ENCODE measurements around the gene TP53I13.
"Not testable (repeated sequence)": the region's sequence is repeated elsewhere in the genome, so short reads cannot be mapped to it uniquely, and the experiment has no call there.

Gene TP53I13
- 33.3 to 78.6 reads per million in 2 experiments for total RNA-seq

- DNase-seq (ENCODE audit: low read depth) = peak; percentile 80
These were observed at the start of gene TP53I13 for GRCh38 chr17:29568331-29569244. Gene TP53I13, plus strand, starts transcription at chr17:29568701. Its CDS starts 58 bp downstream, at chr17:29568759.

- DNase-seq (ENCODE audit: low read depth) = no peak
These were observed 43.8 kb upstream of the TP53I13 start for GRCh38 chr17:29524692-29525091.

DNA sequence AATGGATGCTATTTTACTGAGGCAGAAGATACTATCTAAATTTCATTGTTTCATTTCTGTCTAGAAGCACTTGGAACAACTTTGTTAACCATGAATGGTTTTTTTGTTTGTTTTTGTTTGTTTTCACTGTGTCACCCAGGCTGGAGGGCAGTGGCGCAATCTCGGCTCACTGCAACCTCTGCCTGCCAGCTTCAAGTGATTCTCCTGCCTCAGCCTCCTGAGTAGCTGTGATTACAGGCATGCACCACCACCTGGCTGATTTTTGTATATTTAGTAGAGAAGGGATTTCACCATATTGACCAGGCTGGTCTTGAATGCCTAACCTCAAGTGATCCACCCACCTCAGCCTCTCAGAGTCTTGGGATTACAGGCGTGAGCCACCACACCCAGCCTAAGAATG, 42.2 kb upstream of the TP53I13 start:
- DNase-seq (ENCODE audit: low read depth) = no peak

DNA sequence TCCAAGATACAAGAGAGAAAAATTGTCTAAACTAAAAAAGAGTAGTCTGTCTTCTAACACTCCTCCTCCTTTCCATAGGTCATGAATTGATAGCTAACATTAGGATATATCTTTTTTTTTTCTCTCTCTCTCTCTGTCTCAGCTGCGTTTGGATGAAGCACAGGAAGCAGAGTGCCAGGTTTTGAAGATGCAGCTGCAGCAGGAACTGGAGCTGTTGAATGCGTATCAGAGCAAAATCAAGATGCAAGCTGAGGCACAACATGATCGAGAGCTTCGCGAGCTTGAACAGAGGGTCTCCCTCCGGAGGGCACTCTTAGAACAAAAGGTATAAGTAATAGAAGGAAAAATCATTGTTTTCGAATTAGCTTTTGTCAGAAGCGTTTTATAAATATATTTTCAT, 34.5 kb upstream of the TP53I13 start:
- DNase-seq (ENCODE audit: low read depth) = no peak

- no peak for DNase-seq (ENCODE audit: low read depth)
These were observed 24.4 kb upstream of the TP53I13 start for GRCh38 chr17:29544066-29544465.

DNA sequence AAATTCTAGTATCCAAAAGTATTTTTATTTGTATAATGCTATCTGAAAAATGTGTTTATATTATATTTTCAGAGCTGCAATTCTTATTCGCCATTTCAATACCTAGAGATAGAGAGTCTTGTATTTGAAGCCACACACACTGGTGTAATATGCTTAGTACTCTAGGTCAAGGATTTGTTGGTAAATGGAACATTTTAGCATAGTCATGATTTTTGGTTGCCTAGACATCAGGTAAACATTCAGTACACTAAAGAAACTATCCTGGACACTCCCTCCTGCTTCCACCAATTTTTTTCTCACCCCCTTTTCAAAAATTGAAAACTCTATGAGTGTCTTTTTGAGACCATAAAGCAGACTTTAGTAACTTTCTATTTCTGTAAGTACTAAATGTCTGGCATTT, 22.4 kb upstream of the TP53I13 start:
- no peak for DNase-seq (ENCODE audit: low read depth)

GRCh38 chr17:29546830-29547229, 21.7 kb upstream of the TP53I13 start:
- DNase-seq (ENCODE audit: low read depth) = no peak

- DNase-seq (ENCODE audit: low read depth) = no peak
These were observed 19.2 kb upstream of the TP53I13 start for GRCh38 chr17:29549177-29549923.

DNA sequence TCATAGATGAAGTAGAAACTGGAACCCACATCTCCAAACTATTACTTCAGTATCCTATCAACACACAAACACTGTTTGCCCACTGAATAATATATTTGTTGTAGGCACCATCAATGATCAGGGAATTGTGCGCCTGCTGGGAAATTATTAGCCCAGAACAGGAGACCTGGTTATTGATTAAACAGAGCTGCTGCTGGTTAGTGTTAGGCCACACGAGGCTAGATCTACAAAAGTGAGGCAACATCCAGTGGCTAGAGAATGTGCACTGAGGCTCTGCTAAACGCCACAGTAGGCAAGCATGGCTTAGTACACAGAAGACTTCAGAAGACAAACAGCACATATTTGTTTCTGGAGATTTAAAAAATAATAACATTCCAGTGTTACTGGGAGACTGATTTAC, 12.7 kb upstream of the TP53I13 start:
- DNase-seq (ENCODE audit: low read depth) = no peak

DNA sequence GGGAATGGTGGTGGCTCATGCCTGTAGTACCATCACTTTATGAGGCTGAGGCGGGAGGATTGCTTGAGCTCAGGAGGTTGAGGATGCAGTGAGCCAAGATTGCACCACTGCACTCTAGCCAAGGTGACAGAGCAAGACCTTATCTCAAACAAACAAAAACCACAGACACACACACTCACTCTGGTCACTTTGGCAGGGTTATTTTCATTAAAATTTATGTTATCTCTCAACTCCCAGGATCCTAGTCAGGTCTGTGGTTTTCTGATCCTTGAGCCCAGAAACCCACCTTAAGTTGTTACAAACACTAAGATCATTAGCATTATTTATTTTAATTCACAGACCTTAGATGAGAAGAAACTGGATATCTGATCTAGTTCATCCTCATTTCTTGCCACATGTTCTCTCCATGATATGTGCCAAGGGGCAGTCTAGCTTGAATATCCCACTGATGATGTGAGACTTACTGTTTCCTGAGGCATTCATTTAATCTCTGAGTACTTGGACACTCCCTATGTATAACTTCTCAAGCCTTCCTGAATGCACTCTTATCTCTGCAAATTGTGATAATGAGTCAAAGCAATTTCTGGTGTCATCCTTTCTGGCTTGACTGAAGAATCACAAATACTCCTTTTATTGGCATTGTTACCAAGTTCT, 11.3 kb upstream of the TP53I13 start:
- no peak for DNase-seq (ENCODE audit: low read depth)

GRCh38 chr17:29557739-29558116, 10.8 kb upstream of the TP53I13 start:
- DNase-seq (ENCODE audit: low read depth) = no peak

DNA sequence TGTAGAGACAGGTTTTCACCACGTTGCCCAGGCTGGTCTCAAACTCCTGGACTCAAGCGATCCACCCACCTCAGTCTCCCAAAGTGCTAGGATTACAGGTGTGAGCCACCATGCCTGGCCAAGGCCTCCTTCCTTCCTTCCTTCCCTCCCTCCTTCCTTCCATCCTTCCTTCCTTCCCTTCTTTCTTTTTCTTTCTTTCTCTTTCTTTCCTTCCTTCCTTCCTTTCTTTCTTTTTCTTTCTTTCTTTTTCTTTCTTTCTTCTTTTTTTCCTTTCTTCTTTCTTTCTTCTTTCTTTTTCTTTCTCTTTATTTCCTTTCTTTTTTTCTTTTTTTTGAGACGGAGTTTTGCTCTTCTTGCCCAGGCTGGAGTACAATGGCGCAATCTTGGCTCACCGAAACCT, 10.4 kb upstream of the TP53I13 start:
- DNase-seq (ENCODE audit: low read depth) = not testable (repeated sequence)

DNA sequence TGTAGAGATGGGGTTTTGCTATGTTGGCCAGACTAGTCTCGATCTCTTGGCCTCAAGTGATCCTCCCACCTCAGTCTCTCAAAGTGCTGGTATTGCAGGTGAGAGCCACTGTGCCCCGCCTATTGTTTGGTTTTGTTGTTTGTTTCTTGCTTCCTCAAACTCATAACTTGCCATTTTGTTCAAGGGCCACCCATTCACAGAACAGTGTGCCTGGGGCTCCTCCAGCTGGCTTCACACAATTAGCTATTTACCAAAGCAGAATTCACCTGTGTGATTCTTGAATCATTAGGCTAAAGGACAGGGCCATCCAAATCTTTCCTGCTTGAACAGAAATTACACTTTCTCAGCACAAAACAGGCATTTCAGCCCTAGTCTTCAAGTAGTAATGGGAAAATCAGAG, 8.9 kb upstream of the TP53I13 start:
- DNase-seq (ENCODE audit: low read depth) = no peak

GRCh38 chr17:29560316-29560715, 8.2 kb upstream of the TP53I13 start:
- no peak for DNase-seq (ENCODE audit: low read depth)

DNA sequence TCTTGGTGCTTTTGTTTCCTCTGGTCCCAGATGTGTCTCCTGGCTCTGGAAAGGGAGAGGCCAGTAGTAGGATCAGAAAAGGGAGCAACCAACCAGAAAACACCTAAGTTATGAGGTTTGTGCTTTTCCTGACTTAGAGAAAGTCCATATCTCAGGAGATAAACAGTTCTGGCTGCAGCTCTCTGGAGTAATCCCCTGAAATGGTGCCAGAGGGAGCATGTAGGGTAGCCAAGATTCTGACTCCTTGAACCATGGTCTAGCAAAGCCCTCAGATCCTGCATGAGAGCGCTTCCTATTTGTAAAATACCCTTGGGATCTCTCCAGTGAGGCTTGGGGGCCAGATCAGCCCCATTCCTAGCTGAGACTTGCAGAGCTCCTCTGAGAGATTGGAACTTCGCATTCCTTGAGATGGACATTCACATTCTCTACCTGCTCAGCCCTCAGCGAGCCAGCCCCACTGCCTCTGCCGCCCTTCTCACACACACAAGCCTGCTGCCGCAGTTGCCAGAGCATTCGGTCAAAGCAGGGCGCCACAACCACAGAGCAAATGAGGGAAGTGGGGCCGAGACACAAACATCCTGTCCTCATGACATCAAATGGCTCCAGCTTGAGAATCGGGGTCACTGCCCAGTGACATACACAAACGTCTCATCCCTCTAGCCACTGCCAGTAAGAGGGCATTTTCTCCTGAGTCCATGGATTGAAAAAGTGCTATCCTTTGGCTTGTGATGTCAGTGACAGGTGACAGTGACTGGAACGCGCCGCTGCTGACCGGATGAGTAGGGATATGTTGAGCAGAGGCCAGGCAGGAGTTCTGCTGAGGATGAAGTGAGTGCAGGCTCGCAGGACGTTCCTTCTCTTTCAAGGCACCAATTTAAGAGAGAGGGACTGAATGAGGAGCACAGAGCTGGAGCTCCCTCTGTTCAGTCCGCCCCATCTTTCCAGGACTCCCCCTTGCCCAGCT, 6.7 kb upstream of the TP53I13 start:
- DNase-seq (ENCODE audit: low read depth) = no peak

- DNase-seq (ENCODE audit: low read depth) = no peak
These were observed 5.9 kb upstream of the TP53I13 start for GRCh38 chr17:29562615-29563014.

DNA sequence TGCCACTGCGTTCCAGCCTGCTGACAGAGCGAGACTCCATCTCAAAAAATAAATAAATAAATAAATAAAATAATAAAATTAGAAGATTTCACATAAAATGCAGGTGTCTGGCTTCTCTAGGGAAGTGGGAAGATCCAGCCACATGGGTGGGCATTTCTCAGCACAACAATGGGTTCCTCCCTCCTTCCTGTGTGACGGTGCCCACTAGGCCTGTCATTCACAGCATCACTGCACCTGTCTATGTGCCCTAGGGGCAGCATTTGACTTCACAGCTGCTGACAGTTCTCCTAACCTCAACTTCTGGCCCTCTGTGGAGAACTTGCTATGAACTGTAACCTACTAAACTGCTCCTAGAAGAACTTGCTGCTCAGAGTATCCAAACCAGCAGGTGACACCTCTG, 4.7 kb upstream of the TP53I13 start:
- DNase-seq (ENCODE audit: low read depth) = no peak

DNA sequence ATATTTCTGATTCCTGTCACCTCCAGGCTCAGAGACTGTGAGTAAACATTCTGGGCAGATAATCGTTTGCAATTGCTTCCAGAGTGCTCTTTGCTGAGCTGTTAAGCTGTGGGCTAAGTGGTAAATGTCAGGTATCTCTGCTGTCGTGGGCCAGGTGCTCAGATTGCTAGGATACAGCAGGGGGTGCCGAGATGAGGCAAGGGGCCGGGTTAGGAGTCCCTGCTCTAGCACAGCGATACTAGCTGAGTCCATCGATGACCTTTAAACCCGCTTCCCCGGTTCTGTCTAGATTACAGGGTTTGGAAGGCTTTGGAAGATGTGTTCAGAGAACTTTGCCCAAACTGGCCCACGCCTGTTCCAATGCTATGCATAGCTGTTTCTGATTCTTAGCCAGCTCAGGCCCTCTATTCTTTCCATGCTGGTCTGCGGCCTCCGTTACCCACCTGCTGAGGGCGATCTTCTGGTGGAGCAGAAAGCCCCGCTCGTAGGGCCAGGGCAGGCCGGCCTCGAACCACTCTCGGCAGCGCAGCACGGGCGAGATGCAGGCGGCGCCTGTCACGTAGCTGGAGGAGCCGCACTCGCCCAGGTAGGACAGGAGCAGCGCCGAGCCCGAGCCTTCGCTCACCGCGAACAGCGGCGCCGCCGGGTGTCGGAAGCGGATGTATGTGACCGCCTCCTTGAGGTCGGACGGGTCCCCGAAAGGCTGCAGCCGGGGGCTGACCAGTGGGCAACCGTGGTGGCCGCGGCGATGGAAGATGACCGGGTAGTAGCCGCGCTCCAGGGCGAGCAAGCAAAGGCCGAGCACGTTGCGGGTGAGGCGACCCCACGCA, 2.6 kb upstream of the TP53I13 start:
- DNase-seq (ENCODE audit: low read depth) = peak; percentile 22

DNA sequence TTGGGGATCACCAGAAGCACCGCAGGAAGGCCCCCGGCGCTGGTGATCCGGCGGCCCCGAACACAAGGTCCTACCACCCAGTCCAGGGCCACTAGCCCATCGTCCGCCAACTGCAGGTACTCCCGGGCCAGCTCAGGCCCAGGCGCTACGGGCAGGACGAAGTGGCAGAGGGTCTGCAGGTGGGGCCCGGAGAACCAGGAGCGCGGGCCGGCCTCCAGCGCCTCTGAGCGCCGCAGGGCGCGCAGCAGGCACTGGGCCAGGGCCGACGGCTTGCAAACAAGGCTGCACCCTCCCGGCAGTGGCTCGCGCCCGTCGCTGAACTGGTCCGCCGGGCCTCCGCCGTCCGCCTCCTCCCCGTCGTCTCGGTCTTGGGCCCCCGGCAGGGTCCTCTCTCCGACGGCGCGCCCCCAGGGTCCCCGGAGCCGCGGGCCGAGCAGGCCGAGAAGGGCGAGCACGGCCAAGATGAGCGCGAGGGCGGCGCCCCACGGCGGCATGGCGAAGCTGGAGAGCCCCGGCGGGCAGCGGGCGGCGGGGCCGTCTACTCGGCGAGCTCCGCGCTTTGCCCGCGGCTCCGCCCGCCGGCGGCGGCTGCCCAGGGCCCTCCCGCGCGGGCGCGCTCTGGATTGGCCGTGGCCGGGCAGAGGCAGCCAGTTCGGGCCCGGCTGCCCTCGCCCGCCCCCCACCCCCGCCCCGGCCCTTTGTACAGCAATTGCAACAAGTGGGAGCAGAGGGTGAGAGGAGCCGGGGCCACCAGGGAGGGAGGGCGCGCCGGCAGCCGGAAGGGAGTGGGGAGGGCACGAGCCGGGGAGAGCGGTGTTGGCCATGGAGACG, 1.8 kb upstream of the TP53I13 start, which contains the start of gene ABHD15:
ABHD15 (minus strand) TSS at position 565 of the 831 bp plus-strand sequence; CDS start at position 494, 71 bp downstream.
- no peak for DNase-seq (ENCODE audit: low read depth)

DNA sequence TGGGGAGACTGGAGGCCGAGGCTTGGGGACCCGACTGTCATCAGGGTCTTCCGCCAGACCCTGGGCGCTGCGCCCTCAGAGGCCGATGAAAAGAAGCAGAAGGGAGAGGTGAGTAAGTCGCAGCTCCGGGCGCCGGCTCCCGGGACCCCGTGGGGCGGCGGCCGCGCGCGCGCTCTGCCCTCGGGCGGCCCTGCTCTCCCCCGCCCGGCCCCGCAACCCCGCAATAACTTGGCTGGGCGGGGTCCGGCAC, 1.3 kb upstream of the TP53I13 start:
- no peak for DNase-seq (ENCODE audit: low read depth)
